ENCODE data around the gene RAB40B.

Gene RAB40B

DNA sequence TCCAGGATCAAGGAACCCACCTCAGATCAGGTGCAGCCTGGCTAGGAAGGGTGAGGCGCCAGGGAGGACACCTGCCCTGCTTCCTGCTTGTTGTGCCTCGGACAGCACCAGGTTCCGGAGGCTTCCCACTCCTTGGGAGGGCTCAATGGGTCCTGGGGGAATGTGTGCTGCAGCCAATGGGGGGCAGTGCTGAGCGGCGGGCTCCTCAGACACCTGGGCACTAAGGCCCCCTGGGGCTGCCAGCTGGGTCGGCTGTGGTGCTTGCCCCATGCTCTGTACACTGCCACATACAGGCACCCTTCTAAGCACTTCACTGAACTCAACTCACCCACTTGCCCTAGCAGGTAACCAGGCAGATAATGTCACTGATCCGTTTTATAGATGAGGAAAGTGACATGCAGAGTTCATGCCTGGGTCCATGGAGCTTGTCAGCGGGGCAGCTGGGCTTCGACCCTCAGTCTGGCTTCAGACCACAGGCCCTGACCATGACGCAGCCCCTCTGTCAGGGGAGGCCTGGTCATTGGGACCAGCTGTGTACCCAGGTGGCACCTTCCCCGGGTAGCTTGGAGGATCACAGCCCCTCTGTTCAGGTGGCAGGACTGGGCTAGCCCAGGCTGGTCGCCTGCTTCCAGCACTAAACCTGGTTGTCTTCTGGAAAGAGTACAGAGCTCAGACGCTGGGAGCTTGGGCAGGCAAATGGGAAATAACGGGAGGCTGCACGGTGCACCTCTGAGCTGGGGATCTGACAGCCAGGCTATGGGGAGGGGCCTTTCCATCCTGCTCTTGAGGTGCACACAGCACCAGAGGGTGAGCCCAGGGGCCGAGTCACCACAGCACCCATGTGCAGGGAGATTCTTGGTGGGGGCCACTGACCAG, 45.1 kb upstream of the RAB40B start:
- Histone ChIP-seq H4K20me1 (ENCODE audit: insufficient read depth, low read length) (no peaks in the 10 kb centered on the region), H3K9me2 (replicated peaks; ENCODE audit: insufficient read depth, low read length) (no peaks in the 10 kb centered on the region), H3K4me3 (ENCODE audit: low read length) (no peak overlapping the region), H3K9ac (ENCODE audit: low read length) (no peak overlapping the region), H3F3A (ENCODE audit: insufficient read depth, low read length) (0 out of 2 replicates have a peak, but pooled peaks cover 2% of the 10 kb centered on the region), H3K36me3 (replicated peaks; ENCODE audit: insufficient read depth, low read length) (no peaks in the 10 kb centered on the region), H3K27ac (ENCODE audit: low read length) (no peak overlapping the region), H3K4me2 (ENCODE audit: low read depth, low read length) (no peak overlapping the region), H3K79me2 (ENCODE audit: low read length) (no peaks in the 10 kb centered on the region), H2AFZ (ENCODE audit: low read length) (no peak overlapping the region), H3K27me3 (replicated peaks; ENCODE audit: insufficient read depth, low read length) (no peaks in the 10 kb centered on the region), H3K9me3 (replicated peaks; ENCODE audit: insufficient read depth, low read length) (no peaks in the 10 kb centered on the region), H3K4me1 (ENCODE audit: low read length) (no peaks in the 10 kb centered on the region)
- no peak for DNase-seq
- no peak for TF ChIP-seq EZH2phosphoT487 (IDR thresholded peaks at IDR 0.05; ENCODE audit: low read length)
- TF ChIP-seq EZH2 (optimal IDR thresholded peaks at IDR 0.05; ENCODE audit: low read depth, low read length): no peak
- TF ChIP-seq, protein P1, sequence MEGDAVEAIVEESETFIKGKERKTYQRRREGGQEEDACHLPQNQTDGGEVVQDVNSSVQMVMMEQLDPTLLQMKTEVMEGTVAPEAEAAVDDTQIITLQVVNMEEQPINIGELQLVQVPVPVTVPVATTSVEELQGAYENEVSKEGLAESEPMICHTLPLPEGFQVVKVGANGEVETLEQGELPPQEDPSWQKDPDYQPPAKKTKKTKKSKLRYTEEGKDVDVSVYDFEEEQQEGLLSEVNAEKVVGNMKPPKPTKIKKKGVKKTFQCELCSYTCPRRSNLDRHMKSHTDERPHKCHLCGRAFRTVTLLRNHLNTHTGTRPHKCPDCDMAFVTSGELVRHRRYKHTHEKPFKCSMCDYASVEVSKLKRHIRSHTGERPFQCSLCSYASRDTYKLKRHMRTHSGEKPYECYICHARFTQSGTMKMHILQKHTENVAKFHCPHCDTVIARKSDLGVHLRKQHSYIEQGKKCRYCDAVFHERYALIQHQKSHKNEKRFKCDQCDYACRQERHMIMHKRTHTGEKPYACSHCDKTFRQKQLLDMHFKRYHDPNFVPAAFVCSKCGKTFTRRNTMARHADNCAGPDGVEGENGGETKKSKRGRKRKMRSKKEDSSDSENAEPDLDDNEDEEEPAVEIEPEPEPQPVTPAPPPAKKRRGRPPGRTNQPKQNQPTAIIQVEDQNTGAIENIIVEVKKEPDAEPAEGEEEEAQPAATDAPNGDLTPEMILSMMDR (IDR thresholded peaks at IDR 0.05; ENCODE audit: low read length): peak; percentile 10; the same call in 1 of the 2 replicates

DNA sequence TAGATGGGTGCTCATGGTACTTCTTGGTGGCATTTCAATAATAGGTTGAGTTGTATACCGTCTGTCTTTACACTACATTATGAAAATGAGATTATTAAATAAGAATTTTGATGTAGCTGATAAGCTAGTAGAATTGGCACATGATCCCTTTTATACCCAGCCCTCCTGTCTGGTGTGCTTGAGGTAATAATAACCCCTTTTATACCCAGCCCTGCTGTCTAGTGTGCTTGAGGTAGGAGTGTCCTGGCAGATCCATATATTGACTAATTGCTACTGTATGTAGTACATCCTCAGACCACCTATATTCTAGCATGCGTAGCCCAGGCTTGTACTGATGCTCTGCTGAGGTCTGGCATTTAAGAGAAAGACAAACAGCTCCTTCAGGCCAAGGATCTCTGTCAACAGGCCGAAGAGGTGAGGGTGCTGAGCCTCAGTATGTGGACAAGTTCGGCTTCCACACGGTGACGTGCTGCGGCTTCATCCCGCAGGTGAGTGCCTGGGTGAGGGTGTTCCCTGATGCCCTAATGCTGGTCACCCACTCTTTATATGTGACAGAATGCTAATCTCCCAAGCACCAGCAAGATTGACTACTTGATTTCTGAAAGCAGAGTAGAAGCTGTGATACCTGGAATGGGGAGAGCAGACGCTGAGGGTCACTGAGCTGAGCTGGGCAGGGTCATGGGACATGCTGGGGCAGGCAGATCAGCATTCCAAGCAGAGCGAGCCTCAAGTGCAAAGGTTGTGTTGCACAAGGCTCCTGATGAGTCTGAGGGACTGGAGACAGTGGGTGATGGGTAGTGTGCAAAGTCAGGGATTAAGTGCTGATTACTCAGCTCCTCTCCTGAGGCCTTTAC, 42.6 kb upstream of the RAB40B start:
- no peaks in the 10 kb centered on the region for H3K4me1 ChIP-seq (ENCODE audit: low read length)
- no peak overlapping the region for H3K27ac ChIP-seq (ENCODE audit: low read length)
- H3K79me2 ChIP-seq (ENCODE audit: low read length): no peaks in the 10 kb centered on the region
- no peak overlapping the region for H3K9ac ChIP-seq (ENCODE audit: low read length)
- no peaks in the 10 kb centered on the region for H3K9me2 ChIP-seq (replicated peaks; ENCODE audit: insufficient read depth, low read length)
- no peaks in the 10 kb centered on the region for H3F3A ChIP-seq (ENCODE audit: insufficient read depth, low read length)
- H3K4me2 ChIP-seq (ENCODE audit: low read depth, low read length): no peak overlapping the region
- no peaks in the 10 kb centered on the region for H3K27me3 ChIP-seq (replicated peaks; ENCODE audit: insufficient read depth, low read length)
- no peaks in the 10 kb centered on the region for H3K36me3 ChIP-seq (replicated peaks; ENCODE audit: insufficient read depth, low read length)
- no peaks in the 10 kb centered on the region for H4K20me1 ChIP-seq (ENCODE audit: insufficient read depth, low read length)
- DNase-seq: no peak
- no peaks in the 10 kb centered on the region for H3K9me3 ChIP-seq (replicated peaks; ENCODE audit: insufficient read depth, low read length)
- TF ChIP-seq EZH2phosphoT487 (IDR thresholded peaks at IDR 0.05; ENCODE audit: low read length): no peak
- TF ChIP-seq EZH2 (optimal IDR thresholded peaks at IDR 0.05; ENCODE audit: low read depth, low read length): no peak
- TF ChIP-seq, protein P1 (IDR thresholded peaks at IDR 0.05; ENCODE audit: low read length): no peak
- H2AFZ ChIP-seq (ENCODE audit: low read length): no peak overlapping the region
- H3K4me3 ChIP-seq (ENCODE audit: low read length): no peak overlapping the region

- H3K79me2 ChIP-seq (ENCODE audit: low read length): no peaks in the 10 kb centered on the region
- H3K27me3 ChIP-seq (replicated peaks; ENCODE audit: insufficient read depth, low read length): no peaks in the 10 kb centered on the region
- H3K36me3 ChIP-seq (replicated peaks; ENCODE audit: insufficient read depth, low read length): no peaks in the 10 kb centered on the region
- H3K27ac ChIP-seq (ENCODE audit: low read length): no peak overlapping the region
- no peaks in the 10 kb centered on the region for H3K9me2 ChIP-seq (replicated peaks; ENCODE audit: insufficient read depth, low read length)
- no peak overlapping the region for H3K9ac ChIP-seq (ENCODE audit: low read length)
- no peak overlapping the region for H3K4me3 ChIP-seq (ENCODE audit: low read length)
- no peaks in the 10 kb centered on the region for H3K9me3 ChIP-seq (replicated peaks; ENCODE audit: insufficient read depth, low read length)
- no peak for DNase-seq
- TF ChIP-seq, protein P1 (IDR thresholded peaks at IDR 0.05; ENCODE audit: low read length): no peak
- TF ChIP-seq EZH2phosphoT487 (IDR thresholded peaks at IDR 0.05; ENCODE audit: low read length) (no peak), EZH2 (optimal IDR thresholded peaks at IDR 0.05; ENCODE audit: low read depth, low read length) (no peak)
- no peaks in the 10 kb centered on the region for H4K20me1 ChIP-seq (ENCODE audit: insufficient read depth, low read length)
- no peak overlapping the region for H2AFZ ChIP-seq (ENCODE audit: low read length)
- no peaks in the 10 kb centered on the region for H3K4me1 ChIP-seq (ENCODE audit: low read length)
- H3F3A ChIP-seq (ENCODE audit: insufficient read depth, low read length): no peaks in the 10 kb centered on the region
- no peak overlapping the region for H3K4me2 ChIP-seq (ENCODE audit: low read depth, low read length)
These were observed 39.7 kb upstream of the RAB40B start for GRCh38 chr17:82737967-82738877.
